Aortic smooth muscle cell (primary cell): ENCODE measurements around the gene ADAMTS13. TPM values are rescaled to one million over a fixed set of nuclear protein-coding genes. Genes with fewer than 3 reads are reported as not detected.

Experiments
- total RNA-seq: library from RNA; depleted of rRNA; stranded (reverse); fragments of >200 nt; gene quantifications from 2 replicates; pipeline ENCODE4 v1.2.3, GENCODE V29; 2014

Gene ADAMTS13
- 1.8 and 2.0 TPM in 2 replicates for total RNA-seq

GRCh38 chr9:133421615-133422542, at the start of gene ADAMTS13:
TSS of gene ADAMTS13 (plus strand) at chr9:133422367. CDS start at chr9:133422444, 77 bp downstream.

GRCh38 chr9:133375724-133376654, 46.2 kb upstream of the ADAMTS13 start, which contains the start of the genes STKLD1 and SURF4:
TSS of gene STKLD1 (plus strand) at chr9:133376366. CDS start at chr9:133376474, 108 bp downstream.
TSS of gene SURF4 (minus strand) at chr9:133376060. CDS start at chr9:133375969, 91 bp downstream.

GRCh38 chr9:133417541-133418461, 4.4 kb upstream of the ADAMTS13 start, which contains the start of gene REXO4:
TSS of gene REXO4 (minus strand) at chr9:133418010. CDS start at chr9:133417844, 166 bp downstream.

GRCh38 chr9:133459476-133460404, 37.6 kb downstream of the ADAMTS13 start, which contains the start of gene CACFD1:
TSS of gene CACFD1 (plus strand) at chr9:133459978. CDS start at chr9:133460067, 89 bp downstream.

GRCh38 chr9:133478851-133479711, 56.9 kb downstream of the ADAMTS13 start, which contains the start of gene SLC2A6:
TSS of gene SLC2A6 (minus strand) at chr9:133479099. CDS start at chr9:133479059, 40 bp downstream.

Other genes with a start within 250 kb of the ADAMTS13 start
- not detected in 2 replicates for gene OBP2B, start 213.1 kb upstream of the ADAMTS13 start, total RNA-seq
- not detected in 2 replicates for gene ABO, start 147.2 kb upstream of the ADAMTS13 start, total RNA-seq
- gene SURF6, start 86.2 kb upstream of the ADAMTS13 start, total RNA-seq, result 7.5 and 12.2 TPM in 2 replicates
- 14.5 and 14.8 TPM in 2 replicates for gene MED22, start 74.2 kb upstream of the ADAMTS13 start, total RNA-seq
- 2,146 and 2,339 TPM in 2 replicates for gene RPL7A, start 74.1 kb upstream of the ADAMTS13 start, total RNA-seq
- gene SURF1, start 65.9 kb upstream of the ADAMTS13 start, total RNA-seq, result 22.7 and 36.2 TPM in 2 replicates
- 13.9 and 21.3 TPM in 2 replicates for gene SURF2, start 65.8 kb upstream of the ADAMTS13 start, total RNA-seq
- 382 and 497 TPM in 2 replicates for gene SURF4, start 46.3 kb upstream of the ADAMTS13 start, total RNA-seq
- gene STKLD1, start 46.0 kb upstream of the ADAMTS13 start, total RNA-seq, result 0.44 and 0.79 TPM in 2 replicates
- 11.9 and 16.8 TPM in 2 replicates for gene REXO4, start 4.4 kb upstream of the ADAMTS13 start, total RNA-seq
- 7.1 and 10.6 TPM in 2 replicates for gene CACFD1, start 37.6 kb downstream of the ADAMTS13 start, total RNA-seq
- gene SLC2A6, start 56.7 kb downstream of the ADAMTS13 start, total RNA-seq, result 12.1 and 14.3 TPM in 2 replicates
- gene MYMK, start 102.6 kb downstream of the ADAMTS13 start, total RNA-seq, result not detected in 2 replicates
- 0.06 and 0.79 TPM in 2 replicates for gene ADAMTSL2, start 112.3 kb downstream of the ADAMTS13 start, total RNA-seq
- gene FAM163B, start 187.0 kb downstream of the ADAMTS13 start, total RNA-seq, result not detected in 2 replicates
- not detected in 2 replicates for gene DBH, start 214.0 kb downstream of the ADAMTS13 start, total RNA-seq